IMR-90 (cell line): Measurements from ENCODE around the gene SLIT3. TPM values are rescaled to one million over a fixed set of nuclear protein-coding genes. Genes with fewer than 3 reads are reported as not detected.

Source experiments
- ATAC-seq: fragments of 200-7000 bp; cut with Tn5 transposase; 2 replicates; pipeline ENCODE4 v1.9.1; 2020; ENCODE audit warnings: low read depth, mild to moderate bottlenecking, moderate library complexity
- BruUV-seq: library from RNA; stranded (reverse); fragments of 400-500 nt; replicated peaks from 2 replicates; lab custom pipeline; 2021; lab: Mats Ljungman, UMichigan
- CTCF ChIA-PET: fragments of 300-600 bp; formaldehyde crosslinking; extraction: SDS; loops from one replicate; lab custom pipeline; 2021; ENCODE audit warnings: antibody characterized with exemption; lab: Yijun Ruan, JAX
- POLR2A ChIA-PET: fragments of 300-600 bp; sonication (Branson Sonifier 250); formaldehyde crosslinking; loops from one replicate; lab custom pipeline; 2022; ENCODE audit warnings: antibody characterized with exemption; ENCODE audit not compliant: unreplicated experiment; lab: Charles Lee
- DNase-seq: peaks from one replicate; pipeline ENCODE4 v3.0.0; 2013
- H2AFZ ChIP-seq: replicated peaks from 2 replicates; pipeline ENCODE3; 2013; ENCODE audit warnings: low read length, mild to moderate bottlenecking; ENCODE audit not compliant: poor library complexity
- H2AK5ac ChIP-seq: 2 replicates; pipeline ENCODE4 v1.6.1; 2013; ENCODE audit warnings: low read depth, low read length, inconsistent platforms
- H2AK9ac ChIP-seq: replicated peaks from 2 replicates; pipeline ENCODE3; 2013; ENCODE audit warnings: mild to moderate bottlenecking, low read depth, low read length, moderate library complexity; ENCODE audit not compliant: poor library complexity
- H2BK120ac ChIP-seq: 2 replicates; pipeline ENCODE4 v1.6.1; 2013; ENCODE audit warnings: low read depth, low read length, inconsistent platforms
- H2BK15ac ChIP-seq: 3 replicates; pipeline ENCODE4 v1.6.1; 2013; ENCODE audit warnings: low read depth, low read length, inconsistent platforms
- H2BK20ac ChIP-seq: 2 replicates; pipeline ENCODE4 v1.6.1; 2013; ENCODE audit warnings: low read depth, mild to moderate bottlenecking, inconsistent platforms, low read length, moderate library complexity
- H2BK5ac ChIP-seq: 2 replicates; pipeline ENCODE4 v1.6.1; 2013; ENCODE audit warnings: mild to moderate bottlenecking, low read depth, low read length, inconsistent platforms; ENCODE audit not compliant: poor library complexity, severe bottlenecking
- H3K14ac ChIP-seq: replicated peaks from 2 replicates; pipeline ENCODE4 v1.6.1; 2013; ENCODE audit warnings: low read depth, low read length, inconsistent platforms
- H3K18ac ChIP-seq: 2 replicates; pipeline ENCODE4 v1.6.1; 2013; ENCODE audit warnings: low read depth, low read length, control low read depth
- H3K23ac ChIP-seq: 2 replicates; pipeline ENCODE4 v1.6.1; 2013; ENCODE audit warnings: low read depth, low read length, inconsistent platforms
- H3K27ac ChIP-seq: 2 replicates; pipeline ENCODE4 v1.5.1; 2013; ENCODE audit warnings: mild to moderate bottlenecking, control low read depth, low read length; ENCODE audit not compliant: insufficient read depth
- H3K27me3 ChIP-seq: 2 replicates; pipeline ENCODE4 v1.6.1; 2013; ENCODE audit warnings: low read length; ENCODE audit not compliant: control insufficient read depth, insufficient read depth
- H3K36me3 ChIP-seq: 2 replicates; pipeline ENCODE4 v1.6.1; 2013; ENCODE audit warnings: low read length, mixed read lengths; ENCODE audit not compliant: control insufficient read depth, insufficient read depth
- H3K4ac ChIP-seq: 2 replicates; pipeline ENCODE4 v1.6.1; 2013; ENCODE audit warnings: low read depth, low read length, inconsistent platforms
- H3K4me1 ChIP-seq: 2 replicates; pipeline ENCODE4 v1.6.1; 2013; ENCODE audit warnings: low read length, mixed read lengths; ENCODE audit not compliant: control insufficient read depth, insufficient read depth
- H3K4me2 ChIP-seq: 2 replicates; pipeline ENCODE4 v1.6.1; 2013; ENCODE audit warnings: low read depth, mild to moderate bottlenecking, control low read depth, low read length, moderate library complexity
- H3K4me3 ChIP-seq: 2 replicates; pipeline ENCODE4 v1.5.1; 2013; ENCODE audit warnings: low read depth, mild to moderate bottlenecking, control low read depth, low read length, moderate library complexity; ENCODE audit not compliant: insufficient read depth
- H3K56ac ChIP-seq: 2 replicates; pipeline ENCODE4 v1.6.1; 2013; ENCODE audit warnings: low read length, inconsistent platforms; ENCODE audit not compliant: insufficient read depth; ENCODE audit errors: extremely low read depth
- H3K79me1 ChIP-seq, 2 experiments: 2 replicates each; pipeline ENCODE4 v1.6.1; 2013; ENCODE audit warnings: low read length in 2 of 2, inconsistent platforms in 1 of 2, low read depth in 1 of 2
- H3K9ac ChIP-seq: 2 replicates; pipeline ENCODE4 v1.6.1; 2013; ENCODE audit warnings: low read depth, low read length, control low read depth
- H3K9me1 ChIP-seq: 2 replicates; pipeline ENCODE4 v1.6.1; 2013; ENCODE audit warnings: low read length, inconsistent platforms; ENCODE audit not compliant: insufficient read depth
- H3K9me3 ChIP-seq: 2 replicates; pipeline ENCODE4 v1.6.1; 2013; ENCODE audit warnings: low read length; ENCODE audit not compliant: control insufficient read depth, insufficient read depth
- H4K20me1 ChIP-seq: 2 replicates; pipeline ENCODE4 v1.6.1; 2013; ENCODE audit warnings: low read length, inconsistent platforms; ENCODE audit not compliant: insufficient read depth
- H4K5ac ChIP-seq: 2 replicates; pipeline ENCODE4 v1.6.1; 2013; ENCODE audit warnings: mild to moderate bottlenecking, low read depth, low read length, control low read depth
- H4K8ac ChIP-seq, 2 experiments: 2 replicates each; pipeline ENCODE4 v1.6.1; 2013; ENCODE audit warnings: low read depth in 2 of 2, low read length in 2 of 2, control low read depth in 1 of 2, inconsistent platforms in 1 of 2
- H4K91ac ChIP-seq: 2 replicates; pipeline ENCODE4 v1.6.1; 2013; ENCODE audit warnings: low read depth, low read length, inconsistent platforms; ENCODE audit not compliant: insufficient read depth
- MAFK ChIP-seq: IDR thresholded peaks from 2 replicates; pipeline ENCODE4 v1.6.1; 2012; ENCODE audit warnings: low read depth, low read length, improper control_type of control experiment
- RFX5 ChIP-seq: IDR thresholded peaks from 2 replicates; pipeline ENCODE4 v1.8.0; 2012; ENCODE audit warnings: low read depth, mild to moderate bottlenecking, low read length, moderate library complexity
- WGBS, 2 experiments: methylation state at CpG; one replicate each; pipeline versions ENCODE4 v1.1.5 to v1.1.7; 2013; ENCODE audit warnings: missing lambda C conversion rate in 2 of 2; ENCODE audit not compliant: insufficient read length in 1 of 2; ENCODE audit errors: extremely low coverage in 2 of 2; 5-methylcytosine and 5-hydroxymethylcytosine counted together
- dilution Hi-C: fragments of 300-500 bp; cut with HindIII; formaldehyde crosslinking; loops from one replicate; pipeline ENCODE4 v1.14.3; 2018; ENCODE audit warnings: low sequenced_read_pairs; ENCODE audit not compliant: unreplicated experiment
- in situ Hi-C: fragments of 300-500 bp; cut with MboI; formaldehyde crosslinking; loops from 3 replicates; pipeline ENCODE4 v1.14.3; 2019; ENCODE audit warnings: low sequenced_read_pairs, inconsistent platforms, mixed read lengths
- intact Hi-C: fragments of 100-400 bp; cut with micrococcal nuclease; formaldehyde crosslinking; loops from 2 replicates; pipeline ENCODE4 v1.10.0; 2022
- polyA plus RNA-seq, 3 experiments: library from polyadenylated mRNA; depleted of rRNA; stranded (reverse); fragments of >200 nt; gene quantifications; 2 replicates each; pipeline ENCODE4 v1.2.3, GENCODE V29; 2012; ENCODE audit warnings: low replicate concordance in 1 of 3
- total RNA-seq: library from RNA; depleted of rRNA; stranded (reverse); fragments of >200 nt; gene quantifications from 2 replicates; pipeline ENCODE4 v1.2.3, GENCODE V29; 2012

SLIT3 gene
- total and polyA plus RNA-seq, 2 of the 4 experiments (the other 2 are of a cell fraction), result 0.18 to 0.50 TPM

GRCh38 chr5:168734620-168735300 lies 566.2 kb downstream of the SLIT3 start:
- H2BK20ac ChIP-seq, result no peak overlapping the region
- no peaks in the 10 kb centered on the region for H3K27me3 ChIP-seq
- no peak overlapping the region for H2BK15ac ChIP-seq
- 0% methylated on average over 2 of the region's 7 CpGs; no CpG with 5 or more reads in 1 of the 2 experiments for WGBS, 2 experiments
- H3K9me3 ChIP-seq, result no peaks in the 10 kb centered on the region
- H3K4me1 ChIP-seq, result no peaks in the 10 kb centered on the region
- H2AFZ ChIP-seq, result peak overlapping the region; percentile 34
- H4K8ac ChIP-seq, result no peak overlapping the region
- ChIA-PET CTCF (no interaction called here), POLR2A (no interaction called here)
- dilution Hi-C loops, result no loop called here
- intact Hi-C loops, result no loop called here
- no peak overlapping the region for H3K56ac ChIP-seq
- H4K91ac ChIP-seq, result no peak overlapping the region
- no peak overlapping the region for H3K27ac ChIP-seq
- no peak overlapping the region for H2BK5ac ChIP-seq
- H3K14ac ChIP-seq, result no peak overlapping the region
- ATAC-seq (0 out of 2 replicates have a peak, but pooled peaks have one; percentile 21), DNase-seq (peak; percentile 11)
- peak; percentile 92 for TF ChIP-seq RFX5
- TF ChIP-seq MAFK, result no peak
- H3K4me2 ChIP-seq, result no peak overlapping the region
- H2AK9ac ChIP-seq, result no peak overlapping the region
- in situ Hi-C loops, result no loop called here
- H3K18ac ChIP-seq, result no peak overlapping the region
- no peaks in the 10 kb centered on the region for H4K20me1 ChIP-seq
- H4K5ac ChIP-seq, result no peak overlapping the region
- no peak overlapping the region for H3K9ac ChIP-seq
- no peak overlapping the region for H2BK120ac ChIP-seq
- H3K9me1 ChIP-seq, result no peaks in the 10 kb centered on the region
- no TSS peak for BruUV-seq
- H3K79me1 ChIP-seq, result no peaks in the 10 kb centered on the region
- H3K4me3 ChIP-seq, result no peak overlapping the region
- H3K23ac ChIP-seq, result no peak overlapping the region
- H2AK5ac ChIP-seq, result no peak overlapping the region
- no peak overlapping the region for H3K4ac ChIP-seq
- H3K36me3 ChIP-seq, result no peaks in the 10 kb centered on the region
